GM20431 (cell line): ENCODE measurements around the gene ZDHHC14.

Source experiments
- in situ Hi-C: fragments of 300-500 bp; cut with MseI, MboI; formaldehyde crosslinking; loops from one replicate; pipeline ENCODE4 v1.15.0; 2020; ENCODE audit warnings: low sequenced_read_pairs; ENCODE audit not compliant: unreplicated experiment

Gene ZDHHC14

DNA sequence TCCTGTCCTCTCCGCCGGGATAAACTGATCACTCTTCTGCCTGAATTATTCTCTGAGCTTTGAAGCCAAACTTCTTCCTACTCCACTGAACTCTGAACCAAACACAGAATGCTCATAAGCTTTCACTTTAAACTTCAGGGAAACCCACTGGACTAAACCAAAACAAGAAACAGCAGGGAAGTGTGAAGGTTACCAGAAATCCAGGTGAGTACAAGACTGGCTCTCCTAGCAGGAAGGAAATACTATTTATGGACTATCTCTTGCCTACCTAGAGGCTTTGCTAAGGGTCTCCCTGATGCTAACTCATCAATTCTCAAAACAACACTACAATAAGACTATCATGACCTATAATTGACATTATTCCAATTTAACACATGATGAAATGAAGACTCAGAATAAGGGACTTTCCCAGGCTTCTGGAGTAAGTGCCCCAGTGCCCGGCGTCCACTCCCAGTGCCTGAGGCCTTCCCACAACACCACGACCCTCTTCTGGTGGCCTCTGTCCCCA, 145.0 kb downstream of the ZDHHC14 start:
- in situ Hi-C loops, result no loop called here

DNA sequence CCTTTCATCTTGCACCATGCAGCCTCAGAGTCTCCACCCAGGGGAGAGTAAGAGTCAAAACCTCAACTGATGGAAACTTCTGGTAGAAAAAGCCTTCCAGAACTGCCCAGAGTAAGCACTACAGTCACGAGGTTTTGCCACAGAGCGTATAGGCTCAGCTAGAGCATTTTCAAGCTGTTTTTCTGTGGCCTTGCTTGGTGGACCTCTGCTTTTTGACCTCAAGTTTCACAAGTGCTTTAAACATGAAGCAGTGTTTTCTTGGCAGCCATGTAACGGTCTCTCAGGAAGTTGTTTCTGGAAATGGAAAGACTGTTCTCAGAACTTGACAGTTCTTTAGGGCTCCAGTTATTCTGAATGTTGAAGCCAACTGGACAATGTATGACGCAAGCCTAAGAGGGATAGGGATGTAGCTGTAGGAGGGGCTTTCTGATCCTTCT, 146.5 kb downstream of the ZDHHC14 start:
- in situ Hi-C loops, result no loop called here

DNA sequence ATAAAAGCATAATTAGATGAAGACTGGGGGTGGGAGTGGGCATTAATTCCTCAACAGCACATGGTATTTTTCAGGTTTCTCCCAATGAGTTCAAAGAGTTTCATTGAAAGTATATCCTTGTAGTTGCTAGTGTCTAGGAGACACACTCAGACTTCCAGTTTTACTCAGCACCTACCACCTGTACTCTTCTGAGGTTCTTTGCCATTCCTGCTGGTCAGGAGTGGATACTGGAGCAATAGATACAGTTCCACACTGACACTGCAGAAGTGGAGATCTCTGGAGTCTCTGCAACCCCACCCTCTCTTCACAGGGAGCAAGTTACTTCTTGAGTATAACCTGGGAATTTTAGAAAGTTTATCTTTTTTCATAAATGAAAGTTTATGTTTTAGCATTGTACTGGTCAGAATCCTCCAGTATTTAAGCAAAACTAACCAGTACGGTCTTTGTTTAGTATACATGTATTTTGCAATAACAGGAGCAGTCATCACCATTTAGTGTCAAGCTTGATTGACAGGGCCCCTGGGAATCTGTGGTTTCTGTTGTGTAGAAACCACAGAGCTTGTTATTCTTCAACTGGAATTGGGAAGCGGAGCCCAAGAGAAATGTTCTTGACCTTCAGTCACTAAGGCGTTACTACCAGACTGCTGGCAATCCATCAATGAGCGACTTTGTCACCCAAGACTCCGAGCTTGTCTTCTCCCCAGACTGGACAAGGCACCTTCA, 148.1 kb downstream of the ZDHHC14 start:
- in situ Hi-C loops, result no loop called here

DNA sequence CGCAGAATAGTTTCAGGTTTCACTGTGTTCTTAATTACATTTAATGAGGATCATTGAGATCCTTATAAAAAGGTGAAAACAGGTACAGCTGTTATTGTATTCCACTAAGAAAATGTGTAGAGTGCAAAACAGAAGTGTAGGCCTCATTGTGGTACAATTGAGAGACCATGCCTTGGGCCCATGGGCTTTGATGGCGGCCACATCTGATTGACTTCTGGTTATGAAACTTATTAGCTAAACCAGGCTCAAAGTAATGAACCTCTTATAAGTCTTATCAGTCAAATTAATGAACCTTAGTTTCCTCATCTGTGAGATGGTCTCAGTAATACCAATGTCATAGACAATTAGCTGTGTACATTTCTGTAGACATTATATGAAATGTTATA, 148.7 kb downstream of the ZDHHC14 start:
- in situ Hi-C loops, result no loop called here

DNA sequence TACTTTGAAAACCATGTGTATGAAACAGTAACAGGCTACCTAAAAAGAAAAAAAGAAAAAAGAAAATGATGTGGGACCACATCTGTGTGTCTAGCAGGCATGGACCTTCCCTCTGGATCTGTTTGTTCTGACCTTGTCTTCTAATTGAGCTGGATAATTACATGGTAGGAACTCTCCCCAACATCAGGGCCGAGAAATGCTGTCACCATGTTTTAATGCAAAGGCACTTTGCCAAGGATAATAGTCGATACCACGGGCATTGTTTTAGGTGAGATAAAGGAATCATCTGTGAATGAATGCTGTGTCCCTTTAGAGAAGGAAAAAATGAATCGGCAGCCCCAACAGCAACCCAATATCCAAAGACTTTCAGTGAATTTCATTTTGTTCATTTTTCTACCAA, 149.1 kb downstream of the ZDHHC14 start:
- in situ Hi-C loops, result no loop called here

DNA sequence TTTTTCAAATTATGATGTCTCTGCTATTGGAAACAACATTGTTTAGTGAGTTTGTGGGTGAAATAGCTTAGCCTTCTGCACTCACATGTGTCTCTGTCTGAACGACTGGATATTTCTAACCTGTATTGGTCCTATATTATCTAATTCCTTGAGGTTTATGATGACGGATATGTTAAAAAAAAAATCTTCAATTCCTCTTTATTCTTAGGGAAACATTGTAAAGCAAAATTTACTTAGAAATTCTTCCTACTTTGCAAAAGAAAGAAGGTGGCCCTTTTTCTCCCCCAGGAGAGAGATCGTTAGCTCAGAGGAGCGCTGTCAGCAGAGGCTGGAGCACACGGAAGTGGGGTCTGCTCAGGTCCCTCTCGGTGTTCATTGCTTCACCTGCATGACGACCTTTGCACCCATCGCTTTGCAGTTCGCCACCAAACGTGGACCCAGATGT, 149.8 kb downstream of the ZDHHC14 start:
- in situ Hi-C loops, result no loop called here

DNA sequence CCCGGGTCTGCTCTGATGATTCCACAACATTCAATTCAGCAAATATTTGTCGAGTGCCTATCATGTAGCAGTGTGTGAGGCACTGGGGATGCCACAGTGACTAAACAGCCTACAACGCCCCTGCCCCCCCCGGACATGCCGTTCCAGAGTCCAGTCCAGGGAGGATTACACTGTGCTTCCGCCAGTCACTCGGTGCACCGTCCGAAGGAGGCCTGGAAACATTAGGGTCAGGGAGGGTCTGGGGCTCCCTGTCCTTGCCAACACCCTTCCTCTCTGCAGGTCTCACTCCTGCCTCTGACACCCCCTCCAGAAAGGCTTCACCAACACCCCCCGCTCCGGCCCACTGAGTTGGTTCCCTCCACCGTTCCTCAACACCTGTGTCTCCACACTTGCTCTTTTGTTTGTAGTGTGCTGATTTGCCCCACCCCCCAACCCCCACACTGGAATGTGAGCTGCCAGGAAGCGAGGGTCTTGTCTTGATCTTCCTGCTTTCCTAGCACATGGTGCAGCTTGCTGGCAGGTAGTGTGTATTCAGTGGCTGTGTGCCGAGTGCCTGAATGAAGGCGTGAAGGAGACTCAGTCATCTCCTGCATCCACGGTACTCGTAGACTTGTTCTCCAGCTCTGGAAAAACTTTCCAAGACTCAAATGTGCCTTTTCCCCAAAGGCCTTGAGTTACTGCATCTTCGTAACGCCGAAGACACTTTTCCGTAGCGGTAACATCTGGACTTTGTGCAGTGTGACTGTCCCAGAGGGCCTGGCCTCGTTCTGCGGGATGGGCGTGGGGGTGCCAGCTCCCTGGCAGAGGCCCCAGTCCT, 150.4 kb downstream of the ZDHHC14 start:
- in situ Hi-C loops, result no loop called here

DNA sequence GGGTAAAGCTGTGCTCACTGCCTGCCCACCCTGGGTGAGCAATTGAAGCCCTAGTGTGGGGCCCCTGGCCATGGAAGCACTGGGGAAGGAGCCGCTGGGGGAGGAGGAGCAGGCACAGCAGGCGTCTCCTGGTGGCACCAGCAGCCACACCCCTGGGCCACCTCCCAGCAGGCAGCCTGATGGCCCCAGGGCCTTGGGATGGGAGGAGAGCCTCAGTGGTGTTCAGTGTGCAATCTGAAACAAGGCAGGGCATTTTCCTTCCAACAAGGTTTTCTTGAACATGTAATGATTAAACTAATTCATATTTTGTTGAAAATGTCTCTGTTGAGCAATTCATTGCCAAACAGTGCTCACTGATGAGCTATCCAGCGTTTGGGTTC, 151.0 kb downstream of the ZDHHC14 start:
- in situ Hi-C loops, result no loop called here

DNA sequence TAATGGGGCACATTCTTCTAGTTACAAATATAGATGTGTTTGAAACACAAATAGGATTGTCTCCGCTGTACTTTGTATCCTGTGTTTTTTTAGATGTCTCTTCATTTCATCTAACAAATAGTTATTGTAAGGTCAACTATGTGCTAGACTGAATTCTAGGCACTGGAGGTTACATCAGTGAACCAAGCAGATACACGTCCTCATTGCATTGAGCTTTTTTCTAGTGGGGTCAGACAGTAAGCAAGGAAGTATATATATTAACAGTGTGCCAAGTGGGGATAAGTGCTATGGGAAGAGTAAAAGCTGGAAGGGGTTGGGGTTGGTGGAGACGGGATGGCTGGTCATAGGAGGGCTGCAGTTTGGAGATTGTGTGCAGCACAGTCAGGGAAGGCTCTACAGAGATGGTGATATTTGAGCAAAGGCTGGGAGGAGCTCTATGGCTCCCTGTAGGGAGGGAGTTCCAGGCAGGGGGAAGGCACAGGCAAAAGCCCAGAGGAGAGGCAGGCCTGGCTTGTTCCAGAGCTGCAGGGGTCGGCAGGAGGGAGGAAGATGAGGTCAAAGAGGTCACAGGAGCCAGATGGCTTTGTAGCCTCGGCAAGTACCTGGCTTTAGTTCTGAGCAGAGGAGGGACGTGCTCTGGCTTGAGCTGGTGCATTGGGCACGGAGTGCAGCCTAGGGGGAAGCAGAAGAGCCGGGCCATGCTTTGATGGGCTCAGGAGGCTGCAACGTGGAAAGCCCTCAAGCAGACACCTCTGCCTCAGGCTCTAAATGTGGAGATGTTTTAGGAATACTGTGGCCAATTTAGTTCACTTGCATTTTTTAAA, 152.3 kb downstream of the ZDHHC14 start:
- in situ Hi-C loops, result no loop called here

DNA sequence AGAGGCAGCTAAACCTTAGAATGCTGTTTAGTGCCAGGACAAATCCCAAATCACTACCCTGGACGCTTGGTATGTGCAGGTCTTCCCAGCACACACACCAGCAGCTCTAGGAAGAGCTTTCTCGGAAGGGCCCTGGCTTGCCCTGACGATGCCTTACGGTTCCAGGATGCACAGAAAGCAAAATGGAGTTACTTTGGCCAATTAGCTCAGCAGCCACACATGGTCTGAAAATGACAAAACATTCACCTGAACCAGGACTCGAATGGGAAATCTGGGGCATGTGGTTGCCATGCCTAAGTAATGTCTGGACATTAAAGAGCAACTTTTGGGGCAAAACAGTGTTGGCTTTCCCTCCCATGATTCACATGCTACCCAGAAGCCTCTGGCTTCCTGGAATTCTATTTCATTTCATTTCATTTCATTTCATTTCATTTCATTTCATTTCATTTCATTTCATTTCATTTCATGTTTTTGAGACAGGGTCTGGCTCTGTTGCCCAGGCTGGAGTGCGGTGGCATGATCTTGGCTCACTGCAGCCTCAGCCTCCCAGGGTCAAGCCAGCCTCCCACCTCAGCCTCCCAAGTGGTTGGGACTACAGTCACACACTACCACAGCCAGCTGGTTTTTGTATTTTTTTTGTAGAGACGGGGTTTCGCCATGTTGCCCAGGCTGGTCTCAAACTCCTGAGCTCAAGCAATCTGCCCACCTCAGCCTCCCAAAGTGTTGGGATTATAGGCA, 153.3 kb downstream of the ZDHHC14 start:
- in situ Hi-C loops, result no loop called here

DNA sequence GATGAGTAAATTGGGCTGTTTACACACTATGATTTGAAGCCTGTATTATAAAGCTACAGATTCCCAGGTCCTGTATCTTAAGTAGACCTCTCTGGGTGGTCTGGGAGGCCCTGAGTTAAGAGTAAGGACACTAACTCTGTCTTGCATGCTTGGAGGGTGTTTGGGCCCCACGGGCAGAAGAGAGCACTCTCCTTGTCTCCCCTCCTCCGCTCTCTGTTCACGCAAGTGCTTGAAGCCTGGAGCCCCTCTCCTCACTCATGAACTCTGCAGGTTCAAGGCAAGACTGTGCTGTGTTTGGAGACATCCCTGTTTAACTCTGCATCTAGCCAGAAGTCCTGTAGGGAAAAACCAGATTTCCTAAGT, 154.0 kb downstream of the ZDHHC14 start:
- in situ Hi-C loops, result no loop called here

DNA sequence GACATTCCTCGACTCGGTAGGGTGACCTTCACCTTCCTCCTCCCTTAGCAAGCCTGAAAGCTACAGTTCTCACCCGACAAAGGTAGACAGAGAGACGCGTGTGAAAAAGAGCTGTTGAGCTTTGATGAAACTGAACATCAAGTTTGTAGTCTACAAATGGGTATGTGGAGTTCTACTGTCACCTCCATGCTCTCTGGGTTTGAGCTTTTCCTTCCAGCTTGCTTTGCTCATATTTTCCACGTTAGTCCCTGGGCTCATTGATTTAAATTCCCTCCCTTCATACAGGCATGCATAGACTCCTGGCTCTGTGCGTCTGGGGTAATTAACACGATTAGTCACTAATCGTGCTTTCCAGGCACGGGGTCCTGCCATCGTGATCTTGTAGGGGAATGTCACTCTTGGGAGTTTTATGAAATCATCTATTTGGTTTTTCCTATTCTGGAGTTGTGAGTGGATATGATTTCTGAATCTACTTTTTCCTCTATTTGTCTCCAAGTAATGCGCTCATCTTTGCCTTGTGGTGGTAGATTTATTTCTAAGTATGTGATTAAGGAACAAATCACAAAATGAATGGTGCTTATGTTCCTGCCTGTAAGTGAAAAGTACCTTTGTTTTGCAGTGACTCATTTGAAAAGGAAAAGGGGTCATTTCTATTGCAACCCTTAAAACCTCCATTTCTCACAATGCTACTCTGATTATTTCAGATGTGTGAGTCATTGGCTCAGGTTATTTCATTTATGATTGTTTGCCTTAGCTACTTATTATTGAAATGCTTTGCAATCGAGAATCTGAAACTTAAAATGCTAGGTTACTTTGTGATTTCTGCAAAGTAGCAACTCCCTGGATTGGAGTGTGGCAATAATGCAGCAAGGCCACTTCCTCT, 154.6 kb downstream of the ZDHHC14 start:
- in situ Hi-C loops, result no loop called here

DNA sequence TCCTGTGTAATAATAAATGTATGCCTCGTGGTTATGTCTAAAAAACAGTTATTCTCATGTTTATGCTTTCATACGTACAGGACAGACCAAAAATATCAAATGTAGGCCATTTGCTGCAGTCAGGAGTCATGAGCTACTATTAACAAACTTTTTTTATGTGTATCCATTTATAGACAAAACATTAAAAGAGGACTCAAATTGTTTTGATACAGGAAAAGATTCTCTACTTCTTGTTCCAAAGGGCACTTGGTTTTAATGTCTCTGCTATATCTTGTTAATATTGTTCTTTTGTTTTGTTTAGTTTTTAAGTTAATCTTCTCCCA, 155.2 kb downstream of the ZDHHC14 start:
- in situ Hi-C loops, result no loop called here

DNA sequence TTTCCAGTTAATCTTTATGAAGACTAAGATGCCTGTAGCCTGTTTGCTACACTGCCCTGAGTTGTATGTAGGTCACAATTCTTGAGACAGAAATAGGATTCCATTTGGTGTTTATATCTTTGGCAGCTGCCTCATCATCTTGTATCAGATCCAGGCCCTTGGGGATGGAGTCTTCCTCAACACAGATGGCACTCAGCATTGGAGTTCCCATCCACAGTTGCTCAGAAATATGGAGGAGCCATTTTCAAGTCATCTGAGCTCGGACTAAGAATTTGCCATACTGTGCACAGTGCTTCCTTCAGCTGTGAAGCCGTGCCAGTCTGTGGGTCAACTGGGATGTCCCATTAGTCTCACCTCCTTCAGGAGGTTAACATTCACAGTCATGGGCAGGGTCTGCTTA, 156.6 kb downstream of the ZDHHC14 start:
- in situ Hi-C loops, result no loop called here

DNA sequence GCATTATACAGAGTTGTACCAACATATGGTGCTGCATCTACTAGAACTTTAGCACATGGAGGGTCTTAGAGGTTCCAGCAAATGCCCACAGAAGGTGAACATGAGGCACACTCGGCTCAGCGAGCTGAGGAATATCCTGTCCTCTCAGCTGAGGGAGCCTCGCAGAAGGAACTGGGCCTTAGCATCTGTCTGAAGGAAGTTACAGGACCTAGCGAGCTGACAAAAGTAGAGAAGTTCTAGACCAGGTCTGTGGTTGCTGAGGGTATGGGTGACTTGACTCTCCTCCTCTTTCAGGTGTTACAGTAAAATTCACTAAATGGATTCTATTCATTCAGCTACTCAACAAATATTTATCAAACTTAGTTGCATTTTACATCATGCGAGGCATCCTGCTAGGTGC, 157.2 kb downstream of the ZDHHC14 start:
- in situ Hi-C loops, result no loop called here

DNA sequence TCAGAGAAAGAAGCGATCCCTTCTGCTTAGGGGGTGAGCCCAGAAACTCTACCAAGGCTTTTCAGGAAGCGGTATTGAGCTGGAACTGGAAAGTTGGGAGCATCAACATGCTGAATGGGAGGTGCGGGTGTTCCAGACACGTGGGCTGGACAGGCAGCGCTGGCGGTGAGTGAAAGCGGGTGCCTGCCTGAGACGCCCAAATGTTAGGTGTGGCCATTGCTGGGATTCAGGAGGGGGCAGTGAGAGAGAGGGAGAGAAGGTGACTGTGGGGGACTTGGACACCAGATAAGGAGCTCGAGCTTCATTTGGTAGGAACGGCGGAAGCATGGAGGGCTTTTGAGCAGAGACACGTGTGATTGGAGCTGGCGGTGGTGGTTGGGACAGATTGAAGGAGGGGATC, 157.7 kb downstream of the ZDHHC14 start:
- in situ Hi-C loops, result no loop called here

DNA sequence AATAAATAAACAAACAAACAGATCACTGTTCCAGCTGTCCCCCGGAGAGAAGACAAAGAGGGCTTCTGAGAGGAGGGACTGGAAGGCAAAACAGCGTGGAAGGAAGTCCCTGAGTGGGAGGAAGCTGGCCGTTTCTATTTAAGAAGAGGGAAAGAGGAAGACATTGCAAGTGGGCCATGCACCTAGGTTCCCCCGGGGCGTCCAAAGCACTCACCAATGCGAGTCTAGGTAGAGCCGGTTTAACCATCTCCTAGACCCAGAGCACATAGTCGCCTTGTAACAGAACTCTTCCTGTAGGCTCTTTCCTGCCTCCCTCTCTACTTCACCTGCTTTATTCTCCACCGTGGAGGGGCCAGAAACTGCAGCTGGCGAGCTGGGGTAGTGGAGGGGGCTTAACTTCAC, 158.4 kb downstream of the ZDHHC14 start:
- in situ Hi-C loops, result no loop called here

DNA sequence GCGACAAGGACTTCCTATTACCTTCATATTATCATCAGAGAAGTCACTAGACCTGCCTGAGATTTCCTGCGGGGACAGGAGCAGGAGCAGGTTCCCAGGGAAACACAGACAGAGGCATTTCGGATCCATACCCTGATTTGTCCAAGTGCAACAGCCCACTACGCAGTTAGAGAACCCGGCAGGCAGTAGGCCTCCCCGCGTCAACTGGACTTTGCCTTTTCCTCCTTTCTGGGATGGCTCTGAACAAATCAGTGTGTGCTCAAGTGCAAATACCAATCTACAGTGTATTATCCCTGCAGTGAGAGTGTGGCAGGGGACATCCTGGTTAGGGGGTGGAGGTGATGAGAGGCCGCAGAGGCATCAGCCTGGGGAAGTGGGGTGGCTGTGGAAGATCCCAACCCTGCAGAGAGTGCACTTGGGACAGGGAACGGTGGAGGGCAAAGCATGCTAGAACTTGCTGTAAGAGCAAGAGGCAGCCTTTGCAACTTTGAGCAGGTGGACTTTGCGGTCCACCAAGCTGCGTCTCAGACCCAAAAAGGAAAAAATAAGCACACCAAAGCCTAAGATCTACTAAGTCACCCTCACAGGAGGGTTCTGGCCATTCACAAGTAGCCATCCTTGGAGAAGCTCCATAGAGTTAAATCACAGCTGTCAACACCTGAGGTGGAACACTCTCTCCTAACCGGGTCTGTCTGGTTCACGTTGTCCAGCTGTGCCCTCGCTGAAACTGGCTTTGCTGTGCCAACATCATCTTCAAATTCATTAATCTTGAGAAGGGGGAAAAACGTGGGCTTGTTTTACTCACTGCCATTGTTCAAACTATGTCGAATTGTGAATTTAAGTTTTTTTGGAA, 159.1 kb downstream of the ZDHHC14 start:
- in situ Hi-C loops, result no loop called here
